SH-SY5Y (cell line): ENCODE measurements around the gene P2RY11.

Experiments
- GATA2 ChIP-seq: IDR thresholded peaks from 2 replicates; pipeline ENCODE4 v1.6.1; 2011; ENCODE audit warnings: mild to moderate bottlenecking, low read depth, low read length
- GATA3 ChIP-seq: IDR thresholded peaks from 2 replicates; pipeline ENCODE4 v1.6.1; 2011; ENCODE audit warnings: low read depth, mild to moderate bottlenecking, low read length, moderate library complexity

- TF ChIP-seq GATA3, result no peak
- no peak for TF ChIP-seq GATA2
Measured at GRCh38 chr19:10074153-10074552, 37.3 kb upstream of the P2RY11 start.
